ENCODE data around the gene MPRIP. TPM values are rescaled to one million over a fixed set of nuclear protein-coding genes. Genes with fewer than 3 reads are reported as not detected.

Gene MPRIP
- total and polyA plus RNA-seq, 2 donors (not counting 3 experiments of a cell fraction or from before 2014, with no cell fraction given): 94.6 to 246 TPM

GRCh38 chr17:17108451-17109049, 66.3 kb downstream of the MPRIP start:
- Histone ChIP-seq H3K27ac (ENCODE audit: insufficient read depth, low read depth, low read length) (no peak overlapping the region), H3K27me3 (ENCODE audit: control insufficient read depth in 2 of 2, insufficient read depth in 2 of 2, low read length in 2 of 2) (no peaks in the 10 kb centered on the region), H3K9me3 (replicated peaks; ENCODE audit: control insufficient read depth, insufficient read depth, low read length) (no peaks in the 10 kb centered on the region), H3K4me1 (ENCODE audit: control insufficient read depth, extremely low read depth, insufficient read depth, low read length) (no peaks in the 10 kb centered on the region), H3K9ac (replicated peaks; ENCODE audit: extremely low read depth, insufficient read depth, low read length) (no peak overlapping the region), H4K20me1 (replicated peaks; ENCODE audit: control insufficient read depth, extremely low read depth, insufficient read depth, low read length) (no peaks in the 10 kb centered on the region), H2AFZ (ENCODE audit: low read depth, low read length) (no peak overlapping the region), H3K4me2 (ENCODE audit: insufficient read depth, low read length) (no peak overlapping the region), H3K79me2 (ENCODE audit: control insufficient read depth, insufficient read depth, low read length) (peaks cover 93% of the 10 kb centered on the region), H3K36me3 (ENCODE audit: control insufficient read depth in 2 of 2, extremely low read depth in 1 of 2, insufficient read depth in 2 of 2, low read length in 2 of 2) (no peaks in the 10 kb centered on the region), H3K4me3 (replicated peaks in 1 of 3; ENCODE audit: insufficient read depth in 1 of 3, low read depth in 1 of 3, low read length in 3 of 3) (no peak overlapping the region), H3K9me1 (replicated peaks; ENCODE audit: control insufficient read depth, extremely low read depth, insufficient read depth, low read length) (no peaks in the 10 kb centered on the region)
- no peak for DNase-seq (ENCODE audit: low read depth, low spot score)
- no peak for FAIRE-seq
- ChIA-PET CTCF (interaction anchor here (0.9 to 1.2 kb wide), 3 partner anchors 11 to 34 kb away, joined by 3 to 4 read pairs (median 3); no protein-coding TSS in a partner anchor), POLR2A (no interaction called here)
- intact Hi-C loops (cut with micrococcal nuclease): no loop called here
- TF ChIP-seq FOS (IDR thresholded peaks at IDR 0.05; ENCODE audit: borderline replicate concordance, insufficient read depth, low read length): no peak
- no peak for TF ChIP-seq POLR2A (IDR thresholded peaks at IDR 0.05; ENCODE audit: low read depth, low read length)
- TF ChIP-seq EZH2 (IDR thresholded peaks at IDR 0.05; ENCODE audit: borderline replicate concordance, low read depth, low read length, severe bottlenecking): no peak
- TF ChIP-seq GATA2 (IDR thresholded peaks at IDR 0.05; ENCODE audit: insufficient read depth, insufficient read length, low read depth, low read length): no peak
- no peak for TF ChIP-seq JUN (IDR thresholded peaks at IDR 0.05; ENCODE audit: borderline replicate concordance, insufficient read depth, insufficient read length, low read depth)
- TF ChIP-seq, protein P1, sequence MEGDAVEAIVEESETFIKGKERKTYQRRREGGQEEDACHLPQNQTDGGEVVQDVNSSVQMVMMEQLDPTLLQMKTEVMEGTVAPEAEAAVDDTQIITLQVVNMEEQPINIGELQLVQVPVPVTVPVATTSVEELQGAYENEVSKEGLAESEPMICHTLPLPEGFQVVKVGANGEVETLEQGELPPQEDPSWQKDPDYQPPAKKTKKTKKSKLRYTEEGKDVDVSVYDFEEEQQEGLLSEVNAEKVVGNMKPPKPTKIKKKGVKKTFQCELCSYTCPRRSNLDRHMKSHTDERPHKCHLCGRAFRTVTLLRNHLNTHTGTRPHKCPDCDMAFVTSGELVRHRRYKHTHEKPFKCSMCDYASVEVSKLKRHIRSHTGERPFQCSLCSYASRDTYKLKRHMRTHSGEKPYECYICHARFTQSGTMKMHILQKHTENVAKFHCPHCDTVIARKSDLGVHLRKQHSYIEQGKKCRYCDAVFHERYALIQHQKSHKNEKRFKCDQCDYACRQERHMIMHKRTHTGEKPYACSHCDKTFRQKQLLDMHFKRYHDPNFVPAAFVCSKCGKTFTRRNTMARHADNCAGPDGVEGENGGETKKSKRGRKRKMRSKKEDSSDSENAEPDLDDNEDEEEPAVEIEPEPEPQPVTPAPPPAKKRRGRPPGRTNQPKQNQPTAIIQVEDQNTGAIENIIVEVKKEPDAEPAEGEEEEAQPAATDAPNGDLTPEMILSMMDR (IDR thresholded peaks at IDR 0.05; ENCODE audit: extremely low read depth in 1 of 2, insufficient read depth in 1 of 2, low read depth in 1 of 2, low read length in 2 of 2): no peak
- TF ChIP-seq, protein P2, sequence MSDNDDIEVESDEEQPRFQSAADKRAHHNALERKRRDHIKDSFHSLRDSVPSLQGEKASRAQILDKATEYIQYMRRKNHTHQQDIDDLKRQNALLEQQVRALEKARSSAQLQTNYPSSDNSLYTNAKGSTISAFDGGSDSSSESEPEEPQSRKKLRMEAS (IDR thresholded peaks at IDR 0.05; ENCODE audit: insufficient read depth, insufficient read length): no peak
- TF ChIP-seq POLR2AphosphoS5 (IDR thresholded peaks at IDR 0.05; ENCODE audit: insufficient read depth, low read depth, low read length): no peak
- TF ChIP-seq MYC (IDR thresholded peaks at IDR 0.05; ENCODE audit: low read depth, low read length): no peak
- BruUV-seq (replicated peaks): no TSS peak
- dilution Hi-C loops (cut with MboI; ENCODE audit: extremely low pct_ligation_motif_present, low sequenced_read_pairs): no loop called here

Data from endothelial cell of umbilical vein (primary cell).